ENCODE data around the gene AGAP1.

DNA sequence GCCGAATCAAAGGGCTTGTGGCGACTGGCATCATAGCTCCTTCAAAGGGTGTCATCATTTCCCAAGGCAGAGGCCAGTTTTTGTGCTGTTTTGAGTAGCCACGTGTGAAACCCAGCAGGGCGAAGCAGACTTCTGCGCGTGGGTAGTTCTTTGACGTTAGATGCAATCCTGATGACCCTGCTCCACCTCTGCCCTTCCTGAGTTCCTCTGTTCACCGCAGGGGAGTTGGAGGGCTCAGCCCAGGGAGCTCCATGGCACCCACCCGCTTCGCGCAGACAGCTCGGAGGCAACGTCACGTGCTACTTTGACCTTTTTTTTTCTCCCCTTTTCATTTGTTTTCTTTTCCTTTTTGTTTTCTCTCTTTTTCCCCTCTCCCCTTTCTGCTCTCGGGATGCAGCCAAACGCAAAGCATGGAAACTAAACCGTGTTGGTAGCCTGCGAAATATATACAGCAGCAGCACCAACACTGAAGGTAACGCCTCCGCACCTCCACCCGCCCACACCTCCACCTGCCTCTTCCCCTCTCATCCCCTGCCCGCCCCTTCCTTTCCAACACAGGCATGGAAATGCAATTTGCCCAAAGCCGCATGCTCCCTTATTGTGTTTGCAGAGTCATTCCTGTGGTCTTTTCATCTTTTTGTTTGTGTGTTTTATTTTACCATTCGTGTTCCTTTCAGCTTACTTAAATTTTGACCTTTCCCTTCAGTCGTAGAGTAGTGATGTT, 520.7 kb downstream of the AGAP1 start:
- TF ChIP-seq, protein P1, sequence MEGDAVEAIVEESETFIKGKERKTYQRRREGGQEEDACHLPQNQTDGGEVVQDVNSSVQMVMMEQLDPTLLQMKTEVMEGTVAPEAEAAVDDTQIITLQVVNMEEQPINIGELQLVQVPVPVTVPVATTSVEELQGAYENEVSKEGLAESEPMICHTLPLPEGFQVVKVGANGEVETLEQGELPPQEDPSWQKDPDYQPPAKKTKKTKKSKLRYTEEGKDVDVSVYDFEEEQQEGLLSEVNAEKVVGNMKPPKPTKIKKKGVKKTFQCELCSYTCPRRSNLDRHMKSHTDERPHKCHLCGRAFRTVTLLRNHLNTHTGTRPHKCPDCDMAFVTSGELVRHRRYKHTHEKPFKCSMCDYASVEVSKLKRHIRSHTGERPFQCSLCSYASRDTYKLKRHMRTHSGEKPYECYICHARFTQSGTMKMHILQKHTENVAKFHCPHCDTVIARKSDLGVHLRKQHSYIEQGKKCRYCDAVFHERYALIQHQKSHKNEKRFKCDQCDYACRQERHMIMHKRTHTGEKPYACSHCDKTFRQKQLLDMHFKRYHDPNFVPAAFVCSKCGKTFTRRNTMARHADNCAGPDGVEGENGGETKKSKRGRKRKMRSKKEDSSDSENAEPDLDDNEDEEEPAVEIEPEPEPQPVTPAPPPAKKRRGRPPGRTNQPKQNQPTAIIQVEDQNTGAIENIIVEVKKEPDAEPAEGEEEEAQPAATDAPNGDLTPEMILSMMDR (IDR thresholded peaks at IDR 0.05), result no peak
- TF ChIP-seq POLR2A (IDR thresholded peaks at IDR 0.05) (no peak), POLR2AphosphoS5 (IDR thresholded peaks at IDR 0.05) (no peak)
